CD4-positive, alpha-beta T cell (primary cell): ENCODE measurements around the gene TMEM151B. TPM values are rescaled to one million over a fixed set of nuclear protein-coding genes. Genes with fewer than 3 reads are reported as not detected.

Experiments
- ATAC-seq: fragments of 200-7000 bp; cut with Tn5 transposase; one replicate; pipeline ENCODE4 v1.10.0; 2022; ENCODE audit warnings: mild to moderate bottlenecking; ENCODE audit not compliant: poor library complexity
- CTCF ChIA-PET: fragments of 350-600 bp; sonication (Branson Sonifier 250); formaldehyde crosslinking; loops from one replicate; lab custom pipeline; 2021; ENCODE audit warnings: antibody characterized with exemption, inconsistent platforms; lab: Charles Lee
- POLR2A ChIA-PET: fragments of 350-600 bp; sonication (Branson Sonifier 250); formaldehyde crosslinking; loops from one replicate; lab custom pipeline; 2021; ENCODE audit warnings: antibody characterized with exemption, inconsistent platforms; lab: Charles Lee
- DNase-seq, 14 experiments: peaks; one replicate each; pipeline ENCODE4 v3.0.0-alpha.2; 2013 to 2020; ENCODE audit warnings: mixed read lengths in 2 of 14
- H3K27ac ChIP-seq, 2 donors: one replicate each; pipeline versions ENCODE4 v1.5.1 to v1.7.0; 2013; ENCODE audit warnings: low read length in 2 of 2, low read depth in 1 of 2, mild to moderate bottlenecking in 1 of 2
- H3K27me3 ChIP-seq, 2 experiments: 1 replicate in 1 of 2; 2 replicates in 1 of 2; pipeline versions ENCODE4 v1.6.1 to v1.7.0; 2013; ENCODE audit warnings: low read length in 2 of 2, control low read depth in 1 of 2, mild to moderate bottlenecking in 1 of 2, moderate library complexity in 1 of 2; ENCODE audit not compliant: insufficient read depth in 2 of 2, control insufficient read depth in 1 of 2
- H3K36me3 ChIP-seq: one replicate; pipeline ENCODE4 v1.6.1; 2013; ENCODE audit warnings: low read length, control low read depth; ENCODE audit not compliant: insufficient read depth
- H3K4me1 ChIP-seq: one replicate; pipeline ENCODE4 v1.6.1; 2013; ENCODE audit warnings: low read length, control low read depth; ENCODE audit not compliant: insufficient read depth
- H3K4me3 ChIP-seq: one replicate; pipeline ENCODE4 v1.5.1; 2013; ENCODE audit warnings: mild to moderate bottlenecking, low read length, moderate library complexity
- H3K9me3 ChIP-seq, 2 experiments: 1 replicate in 1 of 2; 2 replicates in 1 of 2; pipeline versions ENCODE4 v1.6.1 to v1.7.0; 2013; ENCODE audit warnings: low read length in 2 of 2, mild to moderate bottlenecking in 2 of 2, control low read depth in 1 of 2, moderate library complexity in 1 of 2; ENCODE audit not compliant: control insufficient read depth in 1 of 2, insufficient read depth in 1 of 2
- H3K27ac Mint-ChIP-seq: one replicate; pipeline ENCODE4 v1.8.0; 2020; ENCODE audit warnings: mixed read lengths
- H3K27me3 Mint-ChIP-seq: one replicate; pipeline ENCODE4 v1.8.0; 2021; ENCODE audit warnings: mixed read lengths
- H3K36me3 Mint-ChIP-seq: one replicate; pipeline ENCODE4 v1.8.0; 2021; ENCODE audit warnings: low read depth, mixed read lengths
- H3K4me1 Mint-ChIP-seq: one replicate; pipeline ENCODE4 v1.8.0; 2021; ENCODE audit warnings: low read depth, mixed read lengths
- H3K4me3 Mint-ChIP-seq: one replicate; pipeline ENCODE4 v1.8.0; 2020; ENCODE audit warnings: mild to moderate bottlenecking, mixed read lengths
- H3K9me3 Mint-ChIP-seq: one replicate; pipeline ENCODE4 v1.8.0; 2020; ENCODE audit warnings: mixed read lengths
- intact Hi-C, 2 experiments: fragments of 100-400 bp; cut with DNase I in 1 of 2; cut with micrococcal nuclease in 1 of 2; formaldehyde crosslinking; loops; one replicate each; pipeline versions ENCODE4 v1.15.1 to v1.9.0; 2023 to 2025; cut with DNase I, micrococcal nuclease
- total RNA-seq, 174 experiments: library from RNA in 2 of 174; stranded (reverse) in 2 of 174; gene quantifications; one replicate each; pipeline ENCODE4 v1.2.3 and lab custom pipeline; 2021 to 2026
- TF ChIP-seq, protein P1 (sequence below): fragments of 200-600 bp; IDR thresholded peaks from one replicate; pipeline ENCODE4 v1.8.0; 2022; ENCODE audit warnings: antibody characterized with exemption, mild to moderate bottlenecking

Gene TMEM151B
- total RNA-seq, 2 experiments from 2014 or later: not detected

DNA sequence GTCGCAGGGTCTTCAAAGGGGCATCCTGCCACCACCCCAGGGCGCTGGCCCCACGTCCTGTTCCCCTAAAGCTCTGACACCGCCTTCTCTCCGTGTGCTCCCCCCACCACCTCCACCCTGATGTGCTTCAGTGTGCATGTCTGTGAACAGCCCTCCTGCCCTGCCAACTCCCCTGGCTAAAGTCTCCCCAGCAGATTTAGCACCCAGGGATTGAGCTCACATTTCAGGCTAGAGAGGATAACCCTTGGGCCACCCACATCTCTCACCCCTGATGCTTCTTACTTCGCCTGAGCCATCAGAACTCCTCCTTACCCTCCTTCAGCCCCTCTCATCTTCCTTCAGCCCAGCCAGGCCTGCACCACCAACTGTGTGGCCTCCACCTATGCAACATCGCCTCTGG lies 7.5 kb downstream of the TMEM151B start:
- H3K36me3 ChIP-seq: no peaks in the 10 kb centered on the region
- H3K9me3 ChIP-seq: no peaks in the 10 kb centered on the region
- TF ChIP-seq, protein P1, sequence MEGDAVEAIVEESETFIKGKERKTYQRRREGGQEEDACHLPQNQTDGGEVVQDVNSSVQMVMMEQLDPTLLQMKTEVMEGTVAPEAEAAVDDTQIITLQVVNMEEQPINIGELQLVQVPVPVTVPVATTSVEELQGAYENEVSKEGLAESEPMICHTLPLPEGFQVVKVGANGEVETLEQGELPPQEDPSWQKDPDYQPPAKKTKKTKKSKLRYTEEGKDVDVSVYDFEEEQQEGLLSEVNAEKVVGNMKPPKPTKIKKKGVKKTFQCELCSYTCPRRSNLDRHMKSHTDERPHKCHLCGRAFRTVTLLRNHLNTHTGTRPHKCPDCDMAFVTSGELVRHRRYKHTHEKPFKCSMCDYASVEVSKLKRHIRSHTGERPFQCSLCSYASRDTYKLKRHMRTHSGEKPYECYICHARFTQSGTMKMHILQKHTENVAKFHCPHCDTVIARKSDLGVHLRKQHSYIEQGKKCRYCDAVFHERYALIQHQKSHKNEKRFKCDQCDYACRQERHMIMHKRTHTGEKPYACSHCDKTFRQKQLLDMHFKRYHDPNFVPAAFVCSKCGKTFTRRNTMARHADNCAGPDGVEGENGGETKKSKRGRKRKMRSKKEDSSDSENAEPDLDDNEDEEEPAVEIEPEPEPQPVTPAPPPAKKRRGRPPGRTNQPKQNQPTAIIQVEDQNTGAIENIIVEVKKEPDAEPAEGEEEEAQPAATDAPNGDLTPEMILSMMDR: no peak
- ChIA-PET POLR2A (no interaction called here), CTCF (interaction anchor here (0.6 kb wide), 1 partner anchor 53 kb away, joined by 3 read pairs; no protein-coding TSS in a partner anchor)
- Mint-ChIP-seq H3K4me3 (no peak overlapping the region), H3K27me3 (peaks cover 55% of the 10 kb centered on the region), H3K9me3 (no peaks in the 10 kb centered on the region), H3K27ac (no peak overlapping the region), H3K36me3 (no peaks in the 10 kb centered on the region), H3K4me1 (peaks cover 5% of the 10 kb centered on the region)
- peaks cover 42 to 52% of the 10 kb centered on the region in 2 experiments for H3K27me3 ChIP-seq
- H3K27ac ChIP-seq: no peak overlapping the region
- peaks cover 11% of the 10 kb centered on the region for H3K4me1 ChIP-seq
- DNase-seq (no peak), ATAC-seq (no peak)
- H3K4me3 ChIP-seq: no peak overlapping the region
- intact Hi-C loops: no loop called here

DNA sequence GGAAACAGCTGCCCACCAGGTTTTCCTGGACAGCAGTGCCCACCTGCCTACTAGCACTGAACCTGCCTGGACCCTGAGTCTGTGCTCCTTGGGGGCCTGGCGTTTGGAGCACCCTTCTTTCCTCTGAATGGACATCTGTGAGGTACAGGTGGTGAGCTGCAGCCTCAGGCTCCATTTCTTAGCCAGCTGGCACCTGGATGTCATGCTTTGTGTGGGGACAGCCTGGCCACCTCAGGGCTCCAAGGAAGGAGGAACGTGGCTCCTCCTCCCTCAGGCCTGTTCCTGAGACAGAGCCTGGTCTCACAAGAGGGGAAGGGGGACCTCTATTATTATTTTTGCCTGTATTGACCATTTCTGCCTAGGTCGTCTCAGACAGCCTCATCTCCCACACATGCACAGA lies 8.1 kb downstream of the TMEM151B start:
- peaks cover 37 to 47% of the 10 kb centered on the region in 2 experiments for H3K27me3 ChIP-seq
- H3K4me3 ChIP-seq: no peak overlapping the region
- no peaks in the 10 kb centered on the region for H3K36me3 ChIP-seq
- H3K4me1 Mint-ChIP-seq: peaks cover 5% of the 10 kb centered on the region
- H3K9me3 ChIP-seq: no peaks in the 10 kb centered on the region
- no peak for DNase-seq
- CTCF ChIA-PET: no interaction called here
- no peak for ATAC-seq
- H3K4me3 Mint-ChIP-seq: no peak overlapping the region
- no peaks in the 10 kb centered on the region for H3K36me3 Mint-ChIP-seq
- no peak overlapping the region for H3K27ac Mint-ChIP-seq
- POLR2A ChIA-PET: no interaction called here
- TF ChIP-seq, protein P1: no peak
- intact Hi-C loops: no loop called here
- H3K9me3 Mint-ChIP-seq: no peaks in the 10 kb centered on the region
- H3K27me3 Mint-ChIP-seq: peaks cover 53% of the 10 kb centered on the region
- peaks cover 11% of the 10 kb centered on the region for H3K4me1 ChIP-seq
- H3K27ac ChIP-seq: no peak overlapping the region

DNA sequence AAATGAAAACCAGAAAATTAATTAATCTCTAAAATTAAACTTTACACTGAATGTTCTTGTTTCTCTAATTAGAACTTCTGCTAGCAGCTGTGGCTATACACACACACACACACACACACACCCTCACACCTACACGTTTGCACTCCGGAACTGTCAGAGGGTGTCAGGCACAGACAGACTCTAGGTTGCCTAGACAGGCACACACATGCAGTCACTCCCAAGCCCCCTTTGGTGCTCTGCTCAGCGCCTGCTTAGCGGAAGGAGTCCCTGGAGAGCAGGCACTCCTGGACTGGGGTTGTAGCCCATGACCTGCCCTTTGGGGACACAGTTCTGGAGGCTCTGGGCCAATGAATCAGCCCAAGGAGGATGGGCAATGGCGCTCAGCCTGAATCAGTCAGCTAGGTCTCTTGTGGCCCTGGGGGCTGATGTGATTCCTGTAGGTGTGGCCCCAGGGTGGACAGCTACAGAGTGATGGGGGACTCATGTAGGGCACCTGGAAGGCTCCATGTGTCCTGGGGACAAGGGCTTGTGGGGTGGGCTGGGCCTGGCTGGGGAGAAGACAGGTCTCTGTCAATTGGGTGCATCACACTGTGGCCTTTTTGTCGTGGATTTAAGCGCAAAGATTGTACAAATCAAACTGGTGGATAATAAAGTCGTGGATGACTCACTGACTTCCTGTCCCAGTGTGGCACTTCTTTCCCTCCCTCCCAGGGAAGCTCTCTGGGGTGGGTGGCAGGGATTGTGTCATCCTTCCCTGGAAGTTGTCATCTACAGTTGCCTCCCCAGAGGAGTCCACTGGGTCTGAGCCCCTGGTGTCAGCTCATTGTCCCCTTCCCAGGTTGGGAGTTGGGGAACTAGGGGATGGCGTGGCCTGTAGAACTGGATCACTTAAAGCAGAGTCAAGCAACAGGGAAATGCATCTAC lies 8.8 kb downstream of the TMEM151B start:
- no peak overlapping the region for H3K4me3 Mint-ChIP-seq
- Histone ChIP-seq H3K27ac (no peak overlapping the region), H3K27me3 (peaks cover 33 to 40% of the 10 kb centered on the region in 2 experiments), H3K36me3 (no peaks in the 10 kb centered on the region), H3K9me3 (no peaks in the 10 kb centered on the region), H3K4me1 (peaks cover 11% of the 10 kb centered on the region), H3K4me3 (no peak overlapping the region)
- H3K27ac Mint-ChIP-seq: no peak overlapping the region
- TF ChIP-seq, protein P1: no peak
- CTCF ChIA-PET: no interaction called here
- H3K36me3 Mint-ChIP-seq: no peaks in the 10 kb centered on the region
- peaks cover 55% of the 10 kb centered on the region for H3K27me3 Mint-ChIP-seq
- peaks cover 5% of the 10 kb centered on the region for H3K4me1 Mint-ChIP-seq
- POLR2A ChIA-PET: no interaction called here
- H3K9me3 Mint-ChIP-seq: no peaks in the 10 kb centered on the region
- intact Hi-C loops: no loop called here
- DNase-seq (no peak), ATAC-seq (no peak)
